Kidney epithelial cell (primary cell): Measurements from ENCODE around the gene ADAM33. TPM values are rescaled to one million over a fixed set of nuclear protein-coding genes. Genes with fewer than 3 reads are reported as not detected.

Experiments used
- DNase-seq: peaks from one replicate; pipeline ENCODE4 v3.0.0-alpha.2; 2010; ENCODE audit warnings: low read depth
- H3K27me3 ChIP-seq: 2 replicates; pipeline ENCODE4 v1.6.0; 2011; ENCODE audit warnings: low read length; ENCODE audit not compliant: control insufficient read depth, insufficient read depth
- H3K36me3 ChIP-seq: 2 replicates; pipeline ENCODE4 v1.5.1; 2011; ENCODE audit warnings: low read length; ENCODE audit not compliant: control insufficient read depth, insufficient read depth
- H3K4me3 ChIP-seq: 2 replicates; pipeline ENCODE4 v1.5.1; 2011; ENCODE audit warnings: low read depth, mild to moderate bottlenecking, control low read depth, low read length
- CTCF ChIP-seq: IDR thresholded peaks from 2 replicates; pipeline ENCODE4 v1.5.1; 2011; ENCODE audit warnings: mild to moderate bottlenecking, moderate library complexity, low read length, control low read depth, inconsistent platforms; ENCODE audit not compliant: insufficient read depth, poor library complexity, severe bottlenecking
- total RNA-seq: library from RNA; depleted of rRNA; stranded (reverse); fragments of >200 nt; gene quantifications from 2 replicates; pipeline ENCODE4 v1.2.3, GENCODE V29; 2015

ADAM33 gene
- total RNA-seq, 1 donor from 2014 or later, result 0.13 TPM

DNA sequence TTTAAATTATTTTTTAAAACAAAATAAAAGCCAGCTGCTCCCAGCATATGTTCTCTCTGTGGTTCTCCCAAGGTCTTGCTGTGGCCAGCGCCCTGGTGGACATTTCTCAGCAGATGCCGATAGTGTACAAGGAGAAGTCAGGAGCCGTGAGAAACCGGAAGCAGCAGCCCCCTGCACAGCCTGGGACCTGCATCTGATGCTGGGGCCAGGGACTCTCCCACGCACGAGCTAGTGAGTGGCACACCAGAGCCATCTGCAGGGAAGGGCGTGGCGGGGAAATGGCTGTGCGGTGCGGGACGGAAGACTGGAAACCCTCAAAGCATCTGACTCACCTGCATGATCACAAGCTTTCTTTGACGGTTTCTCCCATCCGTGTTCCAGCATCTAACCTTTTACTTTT lies 35.2 kb downstream of the ADAM33 start:
- Histone ChIP-seq H3K27me3 (no peaks in the 10 kb centered on the region), H3K4me3 (no peak overlapping the region), H3K36me3 (no peaks in the 10 kb centered on the region)
- TF ChIP-seq CTCF, result no peak
- DNase-seq, result no peak

DNA sequence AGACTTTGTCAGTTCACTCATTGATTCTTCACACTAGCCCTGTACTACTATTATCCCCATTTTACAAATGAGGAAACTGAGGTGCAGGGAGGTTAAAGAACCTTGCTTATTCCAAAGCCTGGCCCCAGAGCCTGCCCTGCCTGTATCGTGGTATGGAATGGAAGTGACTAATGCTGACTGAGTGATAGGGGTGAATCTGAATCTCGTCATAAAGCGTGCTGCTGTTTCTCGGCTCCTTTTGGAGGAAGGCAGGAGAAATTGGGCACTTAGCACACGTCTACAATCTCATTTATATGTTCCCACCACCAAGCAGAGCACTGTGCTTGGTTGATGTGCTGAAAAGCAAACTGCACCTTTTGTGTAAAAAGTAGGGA lies 35.8 kb downstream of the ADAM33 start:
- H3K4me3 ChIP-seq, result no peak overlapping the region
- H3K36me3 ChIP-seq, result no peaks in the 10 kb centered on the region
- no peak for DNase-seq
- no peaks in the 10 kb centered on the region for H3K27me3 ChIP-seq
- TF ChIP-seq CTCF, result no peak

DNA sequence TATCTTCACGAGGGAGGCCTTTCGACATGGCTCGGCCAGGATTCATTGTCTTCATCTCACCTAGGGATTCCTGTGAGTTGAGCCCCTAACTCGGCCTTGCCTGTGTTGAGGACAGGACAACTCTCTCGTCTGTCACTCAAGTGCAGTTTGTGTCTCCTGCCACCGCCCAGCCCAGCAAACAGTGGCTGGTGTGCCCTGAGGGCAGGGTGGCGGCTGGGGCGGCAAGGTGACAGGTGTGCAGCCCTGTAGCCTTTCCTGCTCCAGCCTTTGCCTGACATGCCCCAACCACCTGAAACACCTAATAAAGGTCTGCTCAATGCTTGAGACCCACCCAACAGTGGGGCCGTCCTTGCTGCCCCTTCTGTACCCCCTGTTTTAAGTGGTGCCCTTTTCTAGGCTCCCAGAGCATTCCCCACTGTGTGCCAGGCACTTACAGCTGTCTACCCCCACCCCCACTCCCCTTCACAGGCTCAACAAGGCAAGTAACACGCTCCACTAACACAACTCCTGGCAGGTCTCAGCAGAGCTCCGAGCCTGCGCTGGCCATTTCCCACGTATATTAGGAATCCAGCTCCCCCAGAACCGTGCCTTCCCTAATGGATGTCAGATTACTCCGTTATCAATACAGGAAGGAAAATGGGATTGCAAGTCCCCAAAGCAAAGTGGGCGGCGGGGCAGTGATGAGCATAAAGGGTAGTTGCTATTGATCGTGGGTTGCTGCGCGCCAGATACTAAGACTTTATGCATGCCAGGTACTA lies 36.3 kb downstream of the ADAM33 start:
- no peak for TF ChIP-seq CTCF
- Histone ChIP-seq H3K4me3 (no peak overlapping the region), H3K36me3 (no peaks in the 10 kb centered on the region), H3K27me3 (no peaks in the 10 kb centered on the region)
- DNase-seq, result no peak

DNA sequence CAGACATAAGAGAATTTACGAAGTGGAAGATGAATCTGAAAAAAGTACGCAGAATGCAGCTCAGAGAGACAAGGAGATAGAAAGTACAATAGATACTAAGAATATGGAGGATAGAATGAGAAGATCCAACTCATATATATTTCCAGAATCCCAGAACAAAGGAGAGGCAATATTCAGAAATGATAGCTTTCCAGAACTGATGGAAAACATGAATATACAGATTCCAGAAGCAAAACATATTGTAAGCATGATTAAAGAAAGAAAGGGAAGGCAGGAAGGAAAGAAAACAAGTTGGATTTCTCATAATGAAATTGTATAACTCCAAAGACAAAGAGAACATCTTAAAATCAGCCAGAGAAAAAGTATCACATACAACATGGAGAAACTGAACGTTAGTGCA lies 41.6 kb downstream of the ADAM33 start:
- no peak for DNase-seq
- Histone ChIP-seq H3K4me3 (no peak overlapping the region), H3K27me3 (no peaks in the 10 kb centered on the region), H3K36me3 (no peaks in the 10 kb centered on the region)
- TF ChIP-seq CTCF, result no peak

GRCh38 chr20:3635346-3635745 lies 46.5 kb downstream of the ADAM33 start:
- no peak for TF ChIP-seq CTCF
- H3K27me3 ChIP-seq, result no peaks in the 10 kb centered on the region
- H3K4me3 ChIP-seq, result no peak overlapping the region
- no peaks in the 10 kb centered on the region for H3K36me3 ChIP-seq
- DNase-seq, result no peak

DNA sequence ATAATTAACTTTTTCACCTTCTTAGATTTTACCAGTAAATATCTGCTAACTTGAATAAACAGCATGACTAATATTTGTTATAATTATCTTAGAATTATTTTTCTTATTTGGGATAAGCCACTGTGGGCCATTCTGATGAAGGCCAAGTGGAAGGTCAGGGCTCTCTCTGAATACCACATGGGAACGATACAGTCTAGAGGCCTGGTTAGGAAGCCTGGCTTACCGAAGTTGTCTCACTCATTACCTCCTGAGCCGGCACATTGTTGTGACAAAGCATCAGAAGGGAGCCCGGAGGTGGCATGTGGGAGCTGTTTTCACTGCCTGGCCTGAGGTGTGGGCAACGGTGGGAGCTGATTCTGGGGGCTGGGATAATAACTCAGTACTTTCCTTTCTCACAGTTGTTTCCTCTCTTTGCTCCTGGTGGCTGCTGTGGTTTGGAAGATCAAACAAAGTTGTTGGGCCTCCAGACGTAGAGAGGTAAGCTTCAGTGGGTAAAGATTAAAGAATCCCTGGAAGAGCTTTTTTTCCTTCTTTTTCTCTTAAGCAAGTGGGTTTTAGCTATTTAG lies 47.8 kb downstream of the ADAM33 start:
- DNase-seq, result no peak
- no peaks in the 10 kb centered on the region for H3K27me3 ChIP-seq
- no peak for TF ChIP-seq CTCF
- H3K36me3 ChIP-seq, result no peaks in the 10 kb centered on the region
- H3K4me3 ChIP-seq, result no peak overlapping the region
